PC-3 (cell line): ENCODE results near the gene ESR1. TPM values are rescaled to one million over a fixed set of nuclear protein-coding genes. Genes with fewer than 3 reads are reported as not detected.

ENCODE experiments used
- ATAC-seq: fragments of 200-7000 bp; cut with Tn5 transposase; 2 replicates; pipeline ENCODE4 v1.9.1; 2020; ENCODE audit warnings: mild to moderate bottlenecking, moderate library complexity
- BruUV-seq: library from RNA; stranded (reverse); fragments of 400-500 nt; replicated peaks from 2 replicates; lab custom pipeline; 2021; lab: Mats Ljungman, UMichigan
- CTCF ChIA-PET: fragments of 300-600 bp; sonication (Branson Sonifier 250); formaldehyde crosslinking; loops from one replicate; lab custom pipeline; 2022; ENCODE audit warnings: antibody characterized with exemption; lab: Charles Lee
- POLR2A ChIA-PET: fragments of 300-600 bp; sonication (Branson Sonifier 250); formaldehyde crosslinking; loops from one replicate; lab custom pipeline; 2022; ENCODE audit warnings: antibody characterized with exemption; ENCODE audit not compliant: unreplicated experiment; lab: Charles Lee
- DNase-seq: peaks from one replicate; pipeline ENCODE4 v3.0.0-alpha.2; 2015
- H2AFZ ChIP-seq: fragments of 300-600 bp; sonication (generic); 2 replicates; pipeline ENCODE4 v1.6.0; 2016; ENCODE audit warnings: antibody characterized with exemption, low read length
- H3F3A ChIP-seq: fragments of 300-600 bp; sonication (generic); one replicate; pipeline ENCODE4 v1.6.0; 2017; ENCODE audit warnings: antibody characterized with exemption, low read length, control low read depth, mild to moderate bottlenecking; ENCODE audit not compliant: unreplicated experiment
- H3K27ac ChIP-seq: fragments of 300-600 bp; sonication (generic); 2 replicates; pipeline ENCODE4 v1.5.1; 2016; ENCODE audit warnings: mild to moderate bottlenecking, low read length
- H3K27me3 ChIP-seq: fragments of 300-600 bp; sonication (generic); 2 replicates; pipeline ENCODE4 v1.6.1; 2016; ENCODE audit warnings: low read length, mixed read lengths
- H3K36me3 ChIP-seq: fragments of 300-600 bp; sonication (generic); 2 replicates; pipeline ENCODE4 v1.6.1; 2016; ENCODE audit warnings: low read depth, mixed run types, low read length, mixed read lengths
- H3K4me1 ChIP-seq: fragments of 300-600 bp; sonication (generic); 2 replicates; pipeline ENCODE4 v1.5.1; 2016; ENCODE audit warnings: low read length; ENCODE audit not compliant: insufficient read depth
- H3K4me2 ChIP-seq: fragments of 300-600 bp; sonication (generic); 2 replicates; pipeline ENCODE4 v1.6.0; 2016; ENCODE audit warnings: low read length
- H3K4me3 ChIP-seq: fragments of 300-600 bp; sonication (generic); 2 replicates; pipeline ENCODE4 v1.5.1; 2016; ENCODE audit warnings: mild to moderate bottlenecking, low read length, mixed read lengths
- H3K79me2 ChIP-seq: fragments of 300-600 bp; sonication (generic); 2 replicates; pipeline ENCODE4 v1.6.1; 2017; ENCODE audit warnings: low read length, mixed read lengths
- H3K9ac ChIP-seq: fragments of 300-600 bp; sonication (generic); 2 replicates; pipeline ENCODE4 v1.6.0; 2016; ENCODE audit warnings: mild to moderate bottlenecking, low read length
- H3K9me2 ChIP-seq: fragments of 300-600 bp; sonication (generic); replicated peaks from 2 replicates; pipeline ENCODE4 v1.6.1; 2016; ENCODE audit warnings: mixed run types, low read length, mixed read lengths
- H3K9me3 ChIP-seq: fragments of 300-600 bp; sonication (generic); 2 replicates; pipeline ENCODE4 v1.6.1; 2016; ENCODE audit warnings: low read length, mixed read lengths
- H4K20me1 ChIP-seq: fragments of 300-600 bp; sonication (generic); 2 replicates; pipeline ENCODE4 v1.6.1; 2016; ENCODE audit warnings: low read length, mixed read lengths
- CTCF ChIP-seq: fragments of 300-600 bp; sonication (generic); conservative IDR thresholded peaks from 2 replicates; pipeline ENCODE4 v1.5.1; 2017; ENCODE audit warnings: antibody characterized with exemption, low read depth, mild to moderate bottlenecking, low read length
- EZH2 ChIP-seq: fragments of 300-600 bp; sonication (generic); IDR thresholded peaks from one replicate; pipeline ENCODE4 v1.6.1; 2017; ENCODE audit warnings: antibody characterized with exemption, mild to moderate bottlenecking, low read length; ENCODE audit not compliant: unreplicated experiment
- EZH2phosphoT487 ChIP-seq: fragments of 300-600 bp; sonication (generic); IDR thresholded peaks from 2 replicates; pipeline ENCODE4 v1.6.1; 2018; ENCODE audit warnings: mild to moderate bottlenecking, antibody characterized with exemption, low read length, borderline replicate concordance
- intact Hi-C: fragments of 100-400 bp; cut with micrococcal nuclease; formaldehyde crosslinking; loops from 2 replicates; pipeline ENCODE4 v1.9.0; 2023
- total RNA-seq: library from RNA; depleted of rRNA; stranded (reverse); fragments of >200 nt; gene quantifications from 2 replicates; pipeline ENCODE4 v1.2.3, GENCODE V29; 2014

ESR1 gene
- total RNA-seq, 1 experiment from 2014 or later = 5.9 TPM

- H3K9ac ChIP-seq = no peak overlapping the region
- no peaks in the 10 kb centered on the region for H3K79me2 ChIP-seq
- CTCF ChIA-PET = interaction anchor here (0.6 to 0.8 kb wide), 2 partner anchors 27 to 1639 kb away, joined by 3 to 4 read pairs; no protein-coding TSS in a partner anchor
- H3K27ac ChIP-seq = peak overlapping the region; percentile 60
- H3K4me1 ChIP-seq = peaks cover 57% of the 10 kb centered on the region
- intact Hi-C loops = loop anchor here (1.0 to 5.0 kb wide), 2 partner anchors 27 to 105 kb away; no protein-coding TSS in a partner anchor
- H3K9me2 ChIP-seq = no peaks in the 10 kb centered on the region
- DNase-seq (peak; percentile 67), ATAC-seq (peak; percentile 57; the same call in 1 of the 2 replicates)
- POLR2A ChIA-PET = no interaction called here
- no peaks in the 10 kb centered on the region for H3K36me3 ChIP-seq
- peak overlapping the region; percentile 72 for H3K4me2 ChIP-seq
- H3K4me3 ChIP-seq = no peak overlapping the region
- H3K9me3 ChIP-seq = no peaks in the 10 kb centered on the region
- TF ChIP-seq CTCF (no peak; the same call in 1 of the 2 replicates), EZH2phosphoT487 (no peak), EZH2 (no peak)
- no peaks in the 10 kb centered on the region for H3F3A ChIP-seq
- no peaks in the 10 kb centered on the region for H4K20me1 ChIP-seq
- no TSS peak for BruUV-seq
- H3K27me3 ChIP-seq = no peaks in the 10 kb centered on the region
- H2AFZ ChIP-seq = peak overlapping the region; percentile 66
Measured at GRCh38 chr6:152096863-152097496, 289.5 kb downstream of the ESR1 start.

GRCh38 chr6:152098683-152099082 is 291.2 kb downstream of the ESR1 start:
- no peaks in the 10 kb centered on the region for H3K27me3 ChIP-seq
- TF ChIP-seq EZH2phosphoT487 = no peak
- TF ChIP-seq EZH2 = no peak
- no peak for TF ChIP-seq CTCF
- intact Hi-C loops = loop anchor here (5.0 kb wide), 1 partner anchor 104 kb away; no protein-coding TSS in a partner anchor
- ATAC-seq (no peak), DNase-seq (no peak)
- POLR2A ChIA-PET = no interaction called here
- H2AFZ ChIP-seq = no peak overlapping the region
- H3K9me2 ChIP-seq = no peaks in the 10 kb centered on the region
- H3K4me1 ChIP-seq = peaks cover 49% of the 10 kb centered on the region
- H3K4me2 ChIP-seq = no peak overlapping the region
- no peak overlapping the region for H3K4me3 ChIP-seq
- no peak overlapping the region for H3K9ac ChIP-seq
- no peaks in the 10 kb centered on the region for H3K9me3 ChIP-seq
- H3K36me3 ChIP-seq = no peaks in the 10 kb centered on the region
- no TSS peak for BruUV-seq
- no peak overlapping the region for H3K27ac ChIP-seq
- H3K79me2 ChIP-seq = no peaks in the 10 kb centered on the region
- H4K20me1 ChIP-seq = no peaks in the 10 kb centered on the region
- no peaks in the 10 kb centered on the region for H3F3A ChIP-seq
- CTCF ChIA-PET = no interaction called here
